HS-27A (cell line): ENCODE results near the gene MSH4.
"Not testable (repeated sequence)": the region's sequence is repeated elsewhere in the genome, so short reads cannot be mapped to it uniquely, and the experiment has no call there.

ENCODE experiments used
- DNase-seq: peaks from one replicate; pipeline ENCODE4 v3.0.0-alpha.2; 2012; ENCODE audit warnings: low read depth, missing footprints

The MSH4 gene

DNA sequence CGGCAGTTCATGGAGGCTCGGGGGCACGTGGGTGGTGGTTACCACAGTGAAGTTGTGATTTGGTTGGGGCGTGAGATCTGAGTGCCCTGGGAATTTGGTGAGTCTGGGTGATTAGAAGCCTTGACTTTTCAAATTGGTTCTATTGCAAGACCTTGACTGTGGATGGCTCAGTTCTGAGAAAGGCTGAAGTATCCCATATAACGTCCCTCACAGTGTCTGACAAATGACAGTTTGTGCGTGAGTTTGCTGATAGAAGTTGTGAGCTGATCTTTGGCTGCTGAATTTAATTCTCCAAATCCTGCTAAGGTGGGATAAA lies 549 bp downstream of the MSH4 start:
- DNase-seq = no peak

DNA sequence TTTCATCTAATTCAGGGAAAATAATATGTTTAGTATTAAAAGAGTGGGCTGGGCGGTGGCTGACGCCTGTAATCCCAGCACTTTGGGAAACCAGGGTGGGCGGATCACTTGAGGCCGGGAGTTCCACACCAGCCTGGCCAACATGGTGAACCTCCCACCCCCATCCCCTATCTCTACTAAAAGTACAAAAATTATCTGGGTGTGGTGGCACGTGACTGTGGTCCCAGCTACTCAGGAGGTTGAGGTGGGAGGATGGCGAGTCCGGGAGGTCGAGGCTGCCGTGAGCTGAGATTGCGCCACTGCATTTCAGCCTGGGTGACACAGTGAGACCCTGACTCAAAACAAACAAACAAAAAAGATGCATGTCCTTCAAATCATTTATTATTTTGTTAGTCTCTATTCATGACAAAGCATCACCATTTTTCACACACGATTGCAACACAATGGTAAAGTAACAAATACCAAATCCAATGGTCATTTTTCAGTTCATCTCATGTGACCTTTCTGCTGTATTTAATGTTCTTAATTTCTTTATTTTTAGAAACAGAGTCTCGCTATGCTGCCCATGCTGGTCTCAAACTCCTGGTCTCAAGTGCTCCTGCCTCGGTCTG lies 1.0 kb downstream of the MSH4 start:
- no peak for DNase-seq

DNA sequence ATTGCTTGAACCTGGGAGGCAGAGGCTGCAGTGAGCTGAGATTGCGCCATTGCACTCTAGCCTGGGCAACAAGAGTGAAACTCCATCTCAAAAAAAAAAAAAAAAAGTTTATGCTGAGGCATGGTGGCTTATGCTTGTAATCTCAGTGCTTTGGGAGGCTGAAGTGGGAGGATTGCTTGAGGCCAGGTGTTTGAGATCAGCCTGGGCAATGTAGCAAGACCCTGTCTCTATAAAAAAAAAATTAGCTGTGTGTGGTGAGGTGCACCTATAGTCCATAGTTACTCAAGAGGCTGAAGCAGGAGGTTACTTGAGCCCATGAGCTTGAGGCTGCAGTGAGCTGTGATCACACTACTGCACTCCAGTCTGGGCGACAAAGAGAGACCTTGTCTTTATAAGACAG lies 4.8 kb downstream of the MSH4 start:
- not testable (repeated sequence) for DNase-seq

DNA sequence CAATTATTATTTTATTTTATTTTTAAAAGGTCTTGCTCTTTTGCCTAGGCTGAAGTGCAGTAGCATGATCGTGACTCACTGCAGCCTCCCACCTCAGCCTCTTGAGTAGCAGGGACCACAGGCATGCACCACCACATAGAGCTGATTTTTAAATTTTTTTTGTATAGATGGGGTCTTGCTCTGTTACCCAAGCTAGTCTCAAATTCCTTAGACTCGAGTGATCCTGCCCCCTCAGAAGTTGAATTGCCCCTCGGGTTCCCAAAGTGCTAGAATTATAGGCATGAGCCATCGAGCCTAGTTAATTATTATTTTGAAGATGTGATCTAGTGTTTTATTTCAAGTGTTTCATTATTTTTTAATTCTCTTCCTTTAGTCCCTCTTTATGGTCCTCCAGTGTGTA lies 12.2 kb downstream of the MSH4 start:
- no peak for DNase-seq

GRCh38 chr1:75810113-75810512 lies 13.4 kb downstream of the MSH4 start:
- DNase-seq = not testable (repeated sequence)

- DNase-seq = peak; percentile 42
Measured at GRCh38 chr1:75811211-75811981, 14.7 kb downstream of the MSH4 start.

DNA sequence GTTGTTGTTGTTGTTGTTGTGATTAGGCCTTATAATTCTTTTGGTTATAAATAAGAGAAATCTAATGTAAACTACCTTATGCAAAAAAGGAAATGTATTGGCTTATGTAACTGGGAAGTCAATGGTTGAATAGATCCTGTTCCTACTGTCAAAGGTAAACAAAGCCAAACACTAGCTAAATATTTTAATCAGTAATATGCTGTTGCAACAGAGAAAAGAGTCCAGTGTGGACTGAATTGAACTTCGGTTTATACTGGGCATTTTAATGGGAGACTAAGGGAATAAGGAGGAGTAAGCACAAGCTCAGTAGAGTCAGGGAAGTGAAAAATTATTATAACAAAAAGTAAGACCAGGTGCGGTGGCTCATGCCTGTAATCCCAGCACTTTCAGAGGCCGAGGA lies 15.4 kb downstream of the MSH4 start:
- no peak for DNase-seq

- not testable (repeated sequence) for DNase-seq
Measured at GRCh38 chr1:75823596-75823995, 26.9 kb downstream of the MSH4 start.

- no peak for DNase-seq
Measured at GRCh38 chr1:75836528-75837100, 39.9 kb downstream of the MSH4 start.

GRCh38 chr1:75838079-75838478 lies 41.4 kb downstream of the MSH4 start:
- DNase-seq = no peak

DNA sequence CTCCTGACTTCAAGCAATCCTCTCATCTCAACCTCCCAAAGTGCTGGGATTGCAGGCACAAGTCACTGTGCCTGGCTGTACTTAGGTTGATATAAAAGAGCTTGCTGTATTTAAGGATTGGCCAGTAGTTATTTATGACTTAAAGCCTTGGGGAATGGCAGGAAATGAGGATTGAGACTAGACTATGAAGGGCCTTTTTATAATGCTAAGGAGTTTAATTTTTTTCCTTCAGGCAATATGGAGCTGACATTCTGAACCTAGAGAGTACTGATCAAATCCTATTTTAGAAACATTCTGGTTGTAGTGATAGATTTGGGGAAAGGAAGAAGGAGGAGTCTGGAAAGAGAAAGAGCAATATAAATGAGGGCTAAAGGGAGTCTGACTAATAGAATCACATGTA lies 44.7 kb downstream of the MSH4 start:
- DNase-seq = no peak

DNA sequence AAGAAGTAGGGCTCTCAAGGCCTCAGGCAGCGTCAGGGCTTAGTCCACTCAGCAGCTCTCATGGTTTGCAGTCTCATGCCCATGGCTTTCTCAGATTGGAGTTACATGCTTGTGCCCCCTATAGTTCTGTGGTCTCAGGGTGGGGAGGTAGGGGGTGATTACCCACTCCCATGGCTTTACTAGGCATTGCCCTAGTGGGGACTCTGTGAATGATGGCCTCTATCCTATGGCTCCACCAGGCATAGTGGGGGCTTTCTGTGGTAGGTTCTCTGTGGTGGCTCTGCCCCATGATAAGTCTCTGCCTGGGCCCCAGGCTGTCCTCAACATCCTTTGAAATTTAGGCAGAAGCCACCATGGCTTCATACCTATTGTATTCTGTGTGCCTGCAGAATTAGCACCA lies 48.9 kb downstream of the MSH4 start:
- no peak for DNase-seq

DNA sequence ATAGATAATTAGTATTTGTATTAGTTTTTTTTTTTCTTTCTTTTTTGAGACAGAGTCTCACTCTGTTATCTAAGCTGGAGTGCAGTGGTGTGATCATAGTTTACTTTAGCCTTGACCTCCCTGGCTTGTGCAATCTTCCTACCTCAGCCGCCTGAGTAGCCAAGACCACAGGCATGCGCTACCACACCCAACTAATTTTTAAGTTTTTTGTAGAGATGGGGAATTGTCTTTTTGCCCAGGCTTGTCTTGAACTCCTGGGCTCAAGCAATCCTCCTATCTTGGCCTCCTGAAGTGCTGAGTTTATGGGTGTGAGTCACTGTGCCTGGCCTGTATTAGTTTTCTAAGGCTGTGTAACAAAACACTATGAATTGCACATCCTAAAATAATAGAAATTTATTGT lies 58.3 kb downstream of the MSH4 start:
- DNase-seq = peak; percentile 50

GRCh38 chr1:75855734-75856133 lies 59.1 kb downstream of the MSH4 start:
- no peak for DNase-seq

- no peak for DNase-seq
Measured at GRCh38 chr1:75861831-75862230, 65.1 kb downstream of the MSH4 start.

DNA sequence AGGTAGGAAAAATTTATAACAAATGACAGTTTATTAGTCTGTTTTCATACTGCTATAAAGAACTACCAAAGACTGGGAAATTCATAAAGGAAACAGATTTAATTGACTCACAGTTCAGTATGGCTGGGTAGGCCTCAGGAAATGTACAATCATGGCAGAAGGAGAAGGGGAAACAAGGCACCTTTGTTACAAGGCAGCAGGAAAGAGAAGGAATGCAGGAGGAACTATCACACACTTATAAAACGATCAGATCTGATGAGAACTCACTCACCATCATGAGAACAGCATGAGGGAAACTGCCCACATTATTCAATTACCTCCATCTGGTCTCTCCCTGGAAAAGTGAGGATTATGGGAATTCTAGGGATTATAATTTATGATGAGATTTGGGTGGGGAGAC lies 74.3 kb downstream of the MSH4 start:
- DNase-seq = no peak

- DNase-seq = no peak
Measured at GRCh38 chr1:75879985-75880384, 83.3 kb downstream of the MSH4 start.

- DNase-seq = no peak
Measured at GRCh38 chr1:75884437-75884836, 87.8 kb downstream of the MSH4 start.

GRCh38 chr1:75901371-75901770 lies 104.7 kb downstream of the MSH4 start:
- no peak for DNase-seq

- DNase-seq = peak; percentile 43
Measured at GRCh38 chr1:75908717-75909152, 112.1 kb downstream of the MSH4 start.

GRCh38 chr1:75916834-75917233 lies 120.2 kb downstream of the MSH4 start:
- no peak for DNase-seq

GRCh38 chr1:75922698-75923097 lies 126.0 kb downstream of the MSH4 start:
- no peak for DNase-seq

DNA sequence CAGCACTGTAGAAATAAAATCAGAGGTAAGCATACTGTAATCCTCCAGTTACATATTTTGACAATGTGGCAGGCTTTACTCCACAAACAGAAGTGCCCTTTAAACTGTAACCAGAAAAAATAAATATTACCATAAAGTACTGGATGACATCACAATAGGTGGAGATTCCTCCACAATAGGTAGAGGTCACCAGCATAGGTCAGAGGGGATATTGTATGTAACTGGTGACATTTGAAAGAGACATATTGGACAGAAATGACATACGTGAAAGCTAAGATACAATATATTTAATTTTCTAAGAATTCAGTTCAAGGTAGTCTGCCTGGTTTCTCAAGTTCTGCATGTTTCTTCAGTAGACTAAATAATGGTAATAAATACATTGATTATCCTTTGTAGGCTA lies 135.6 kb downstream of the MSH4 start, which contains the start of gene ASB17:
TSS of gene ASB17 (minus strand) at position 101 of the 400 bp plus-strand sequence. CDS start 113 bp downstream, outside the sequence.
- DNase-seq = no peak
